ENCODE results near the gene PRICKLE4.

Gene PRICKLE4

GRCh38 chr6:41768545-41769308 lies 11.9 kb upstream of the PRICKLE4 start:
- no peak overlapping the region for H3K4me3 ChIP-seq (ENCODE audit: low read depth, low read length)
- TF ChIP-seq, protein P1, sequence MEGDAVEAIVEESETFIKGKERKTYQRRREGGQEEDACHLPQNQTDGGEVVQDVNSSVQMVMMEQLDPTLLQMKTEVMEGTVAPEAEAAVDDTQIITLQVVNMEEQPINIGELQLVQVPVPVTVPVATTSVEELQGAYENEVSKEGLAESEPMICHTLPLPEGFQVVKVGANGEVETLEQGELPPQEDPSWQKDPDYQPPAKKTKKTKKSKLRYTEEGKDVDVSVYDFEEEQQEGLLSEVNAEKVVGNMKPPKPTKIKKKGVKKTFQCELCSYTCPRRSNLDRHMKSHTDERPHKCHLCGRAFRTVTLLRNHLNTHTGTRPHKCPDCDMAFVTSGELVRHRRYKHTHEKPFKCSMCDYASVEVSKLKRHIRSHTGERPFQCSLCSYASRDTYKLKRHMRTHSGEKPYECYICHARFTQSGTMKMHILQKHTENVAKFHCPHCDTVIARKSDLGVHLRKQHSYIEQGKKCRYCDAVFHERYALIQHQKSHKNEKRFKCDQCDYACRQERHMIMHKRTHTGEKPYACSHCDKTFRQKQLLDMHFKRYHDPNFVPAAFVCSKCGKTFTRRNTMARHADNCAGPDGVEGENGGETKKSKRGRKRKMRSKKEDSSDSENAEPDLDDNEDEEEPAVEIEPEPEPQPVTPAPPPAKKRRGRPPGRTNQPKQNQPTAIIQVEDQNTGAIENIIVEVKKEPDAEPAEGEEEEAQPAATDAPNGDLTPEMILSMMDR (conservative IDR thresholded peaks at IDR 0.05; ENCODE audit: low read depth, low read length): no peak
- DNase-seq (ENCODE audit: low read depth): no peak

DNA sequence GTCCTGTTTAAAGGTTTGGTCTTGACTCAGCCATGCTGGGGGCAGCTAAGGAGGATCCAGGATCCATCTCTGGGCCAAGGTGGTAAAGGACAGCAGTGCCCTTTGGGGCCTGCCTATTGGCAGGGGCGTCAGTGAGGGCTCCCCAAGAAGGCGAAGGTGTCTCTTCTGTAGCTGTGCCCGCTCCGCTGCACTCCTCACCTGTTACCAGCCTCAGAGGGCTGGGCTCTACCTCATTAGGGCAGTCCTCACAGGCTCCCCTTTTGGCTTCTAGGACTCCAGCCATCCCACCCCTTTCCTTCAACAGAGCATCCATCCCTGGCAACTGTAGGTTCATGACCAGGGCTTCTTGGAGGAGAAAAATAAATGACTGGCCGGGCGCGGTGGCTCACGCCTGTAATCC lies 11.2 kb upstream of the PRICKLE4 start:
- no peak for DNase-seq (ENCODE audit: low read depth)
- TF ChIP-seq, protein P1 (conservative IDR thresholded peaks at IDR 0.05; ENCODE audit: low read depth, low read length): no peak
- H3K4me3 ChIP-seq (ENCODE audit: low read depth, low read length): no peak overlapping the region

DNA sequence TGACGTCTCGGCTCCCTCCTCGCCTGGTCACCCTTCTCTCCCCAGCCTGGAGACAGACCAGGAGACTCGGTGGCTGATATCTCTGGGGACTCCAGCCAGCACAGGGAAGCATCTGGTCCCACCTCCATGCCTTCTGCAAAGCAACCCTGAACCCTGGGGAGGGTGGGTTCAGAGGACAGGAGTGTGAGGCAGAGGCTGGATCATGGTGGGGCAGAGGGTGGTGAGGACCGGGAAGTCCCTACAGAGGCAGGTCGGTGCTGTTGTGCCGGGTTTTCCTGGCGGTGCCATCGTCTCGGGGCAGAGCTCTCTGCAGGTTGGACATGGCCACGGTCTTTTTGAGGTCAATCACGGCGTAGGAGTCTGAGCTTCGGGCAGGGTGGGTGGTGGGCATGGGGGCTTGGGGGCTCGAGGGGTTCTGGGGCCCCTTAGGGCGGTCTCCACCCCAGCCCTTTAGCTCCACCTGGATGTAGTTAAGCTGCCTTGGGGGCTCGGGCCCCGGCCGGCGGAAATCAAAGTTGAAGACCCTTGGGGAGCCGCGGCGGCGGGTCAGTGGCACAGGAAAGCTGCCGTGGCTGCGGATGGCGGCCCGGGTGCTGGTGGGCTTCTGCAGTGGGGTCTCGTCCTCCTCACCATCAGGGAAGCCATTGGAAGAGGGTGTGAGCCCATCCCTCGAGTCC lies 10.1 kb upstream of the PRICKLE4 start:
- H3K4me3 ChIP-seq (ENCODE audit: low read depth, low read length): no peak overlapping the region
- TF ChIP-seq, protein P1 (conservative IDR thresholded peaks at IDR 0.05; ENCODE audit: low read depth, low read length): no peak
- DNase-seq (ENCODE audit: low read depth): no peak

DNA sequence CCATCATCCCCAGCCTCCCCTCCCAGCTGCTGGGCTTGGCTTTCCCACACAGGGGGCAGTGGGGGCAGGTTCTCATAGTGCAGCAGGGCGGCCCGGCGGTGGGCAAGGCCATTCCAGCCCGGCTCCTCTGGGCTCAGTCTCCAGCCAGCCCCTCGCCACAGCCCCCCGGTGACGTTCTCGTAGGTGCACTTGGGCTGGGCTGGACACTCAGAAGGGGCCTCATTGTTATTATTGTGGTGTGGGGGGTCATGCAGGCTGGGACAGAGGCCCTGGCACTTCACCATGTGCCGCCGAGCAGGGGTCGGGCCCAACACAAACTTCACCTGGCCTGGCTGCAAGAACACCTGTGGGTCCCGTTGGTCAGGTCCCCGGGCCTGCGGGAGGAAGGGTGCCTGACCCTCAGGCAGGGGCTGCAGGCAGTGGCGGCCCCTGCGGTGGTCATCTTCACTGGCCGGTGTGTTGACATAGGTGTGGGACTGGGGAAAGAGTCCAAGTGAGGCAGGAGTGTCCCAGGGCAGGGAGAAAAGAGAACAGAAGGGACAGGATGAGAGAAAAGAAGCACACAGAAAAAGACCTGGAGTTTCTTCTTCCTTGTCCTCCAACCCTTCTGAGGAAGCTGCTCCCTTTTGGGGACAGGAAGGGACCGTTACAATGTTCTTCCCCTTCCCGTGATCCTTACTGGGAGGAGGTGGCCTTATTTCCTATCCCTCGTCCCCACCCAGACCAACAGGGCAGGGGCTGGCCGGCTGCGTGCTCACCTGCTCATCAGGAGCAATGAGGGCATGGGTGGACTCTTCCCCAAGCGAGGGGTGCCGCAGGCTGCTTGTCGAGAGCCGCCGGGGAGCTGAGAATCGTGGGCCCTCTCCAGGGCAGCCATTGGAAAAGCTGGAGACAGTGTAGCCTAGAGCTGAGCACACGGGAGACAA lies 9.3 kb upstream of the PRICKLE4 start:
- TF ChIP-seq, protein P1 (conservative IDR thresholded peaks at IDR 0.05; ENCODE audit: low read depth, low read length): no peak
- DNase-seq (ENCODE audit: low read depth): no peak

DNA sequence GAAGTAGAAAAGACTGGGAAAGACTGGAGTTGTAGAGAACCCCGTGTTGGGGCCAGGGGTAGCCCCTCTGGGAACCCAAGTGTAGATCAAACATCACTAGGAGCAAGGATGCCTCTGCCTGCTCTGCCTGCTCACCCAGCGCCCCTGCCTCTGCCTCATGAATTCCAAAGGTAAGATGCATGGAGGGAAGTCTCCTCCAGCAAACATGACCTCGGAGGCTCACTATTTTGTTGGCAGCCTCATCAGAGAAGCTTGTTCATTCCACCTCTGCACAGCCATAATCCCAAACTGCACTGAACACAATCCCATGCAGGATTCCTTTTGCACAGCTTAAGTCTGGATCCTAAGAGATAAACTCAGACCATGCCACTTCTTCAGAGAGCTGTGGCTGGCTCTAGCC lies 5.7 kb upstream of the PRICKLE4 start:
- H3K4me3 ChIP-seq (ENCODE audit: low read depth, low read length): no peak overlapping the region
- no peak for DNase-seq (ENCODE audit: low read depth)

More for the DNA sequence above, 9.3 kb upstream of the PRICKLE4 start:
- no peak overlapping the region for H3K4me3 ChIP-seq (ENCODE audit: low read depth, low read length)

DNA sequence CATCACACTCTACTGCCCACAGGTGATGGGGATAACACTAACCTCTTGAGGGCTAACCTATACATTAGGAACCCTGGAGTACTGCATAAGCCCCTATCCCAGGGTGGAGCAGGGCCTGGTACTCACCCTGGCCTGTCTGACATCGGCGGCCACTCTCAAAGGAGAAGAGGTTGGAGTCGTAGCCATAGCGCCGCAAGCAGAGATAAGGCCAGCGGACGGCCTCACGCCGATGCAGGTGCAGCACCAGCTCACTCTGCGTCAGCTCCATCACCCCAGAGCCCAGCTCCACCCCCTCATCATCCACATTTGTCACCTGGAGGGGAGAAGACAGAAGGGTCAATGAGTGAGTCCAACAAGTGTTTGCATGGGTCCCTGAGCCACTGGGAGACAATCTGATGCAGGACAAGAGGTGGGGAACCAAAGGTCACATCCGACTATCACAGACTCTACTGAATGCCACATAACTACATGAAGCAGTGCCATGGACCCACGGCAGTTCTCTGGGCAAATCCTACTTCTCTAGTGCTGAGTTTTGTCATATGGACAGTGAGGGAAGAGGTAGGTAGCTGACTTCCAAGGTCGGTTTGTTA lies 5.2 kb upstream of the PRICKLE4 start:
- no peak overlapping the region for H3K4me3 ChIP-seq (ENCODE audit: low read depth, low read length)
- no peak for DNase-seq (ENCODE audit: low read depth)
- TF ChIP-seq, protein P1 (conservative IDR thresholded peaks at IDR 0.05; ENCODE audit: low read depth, low read length): no peak

More for the DNA sequence above, 5.7 kb upstream of the PRICKLE4 start:
- TF ChIP-seq, protein P1 (conservative IDR thresholded peaks at IDR 0.05; ENCODE audit: low read depth, low read length): no peak
